Gastrocnemius medialis (tissue), 4 donors: ENCODE data around the gene KYNU. TPM values are rescaled to one million over a fixed set of nuclear protein-coding genes. Genes with fewer than 3 reads are reported as not detected.

Experiments
- ATAC-seq, 2 donors: fragments of 150-250 bp; one replicate each; pipeline ENCODE4 v1.9.1; 2016
- DNase-seq, 2 donors: peaks; one replicate each; pipeline ENCODE4 v3.0.0-alpha.2; 2019
- H3K27ac ChIP-seq, 4 donors: fragments of 200-600 bp; sonication (generic); 1 replicate in 1 of 4; 2 replicates in 3 of 4; pipeline ENCODE4 v1.5.1; 2016 to 2018; ENCODE audit warnings: mild to moderate bottlenecking in 2 of 4, moderate library complexity in 1 of 4
- H3K27me3 ChIP-seq, 3 donors: fragments of 200-600 bp; sonication (generic) in 2 of 3; 1 replicate in 1 of 3; 2 replicates in 2 of 3; pipeline versions ENCODE4 v1.5.1 to v1.6.0; 2016 to 2019; ENCODE audit warnings: mild to moderate bottlenecking in 1 of 3, moderate library complexity in 1 of 3
- H3K36me3 ChIP-seq, 2 donors: fragments of 200-600 bp; sonication (generic) in 1 of 2; one replicate each; pipeline ENCODE4 v1.5.1; 2017 to 2018
- H3K4me1 ChIP-seq, 2 donors: fragments of 200-600 bp; sonication (generic) in 1 of 2; one replicate each; pipeline ENCODE4 v1.5.1; 2016 to 2017; ENCODE audit warnings: mild to moderate bottlenecking in 2 of 2
- H3K4me3 ChIP-seq, 4 donors: fragments of 200-600 bp; sonication (generic) in 3 of 4; 1 replicate in 1 of 4; 2 replicates in 3 of 4; pipeline ENCODE4 v1.5.1; 2016 to 2019; ENCODE audit warnings: mild to moderate bottlenecking in 2 of 4
- H3K9me3 ChIP-seq, 3 donors: fragments of 200-600 bp; sonication (generic) in 2 of 3; 1 replicate in 1 of 3; 2 replicates in 2 of 3; pipeline ENCODE4 v1.5.1; 2016 to 2019
- POLR2A ChIP-seq, 2 donors: fragments of 450-650 bp; IDR thresholded peaks; one replicate each; pipeline ENCODE4 v1.6.1; 2017; ENCODE audit warnings: antibody characterized with exemption in 2 of 2, mild to moderate bottlenecking in 2 of 2, moderate library complexity in 2 of 2
- in situ Hi-C, 4 donors: fragments of 200-750 bp; cut with MboI; loops; one replicate each; pipeline versions ENCODE4 v1.15.0 to v1.8.0; 2017; ENCODE audit warnings: low sequenced_read_pairs in 4 of 4
- intact Hi-C: fragments of 100-400 bp; cut with DNase I; formaldehyde crosslinking; loops from one replicate; pipeline ENCODE4 v1.15.1; 2023; ENCODE audit warnings: low total_unique reads
- total RNA-seq, 4 donors: library from RNA; depleted of rRNA; stranded (reverse); fragments of >200 nt; gene quantifications; one replicate each; pipeline versions ENCODE4 v1.1.0 to v1.2.3, GENCODE V29; 2016
- TF ChIP-seq, protein P1 (sequence below), 5 experiments: fragments of 450-650 bp in 3 of 5; fragments of 200-600 bp in 2 of 5; sonication (generic) in 2 of 5; IDR thresholded peaks in 4 of 5; conservative IDR thresholded peaks in 1 of 5; 1 replicate in 4 of 5; 2 replicates in 1 of 5; pipeline ENCODE4 v1.5.1; 2016 to 2019; ENCODE audit warnings: antibody characterized with exemption in 5 of 5, mild to moderate bottlenecking in 3 of 5, moderate library complexity in 3 of 5

Gene KYNU
- total RNA-seq, 4 donors from 2014 or later, result 0.46 to 2.0 (median 0.61) TPM; not detected in 1

- intact Hi-C loops, result no loop called here
- no peak overlapping the region for H3K27ac ChIP-seq
- no peak for TF ChIP-seq POLR2A (IDR thresholded peaks at IDR 0.05)
- TF ChIP-seq, protein P1, sequence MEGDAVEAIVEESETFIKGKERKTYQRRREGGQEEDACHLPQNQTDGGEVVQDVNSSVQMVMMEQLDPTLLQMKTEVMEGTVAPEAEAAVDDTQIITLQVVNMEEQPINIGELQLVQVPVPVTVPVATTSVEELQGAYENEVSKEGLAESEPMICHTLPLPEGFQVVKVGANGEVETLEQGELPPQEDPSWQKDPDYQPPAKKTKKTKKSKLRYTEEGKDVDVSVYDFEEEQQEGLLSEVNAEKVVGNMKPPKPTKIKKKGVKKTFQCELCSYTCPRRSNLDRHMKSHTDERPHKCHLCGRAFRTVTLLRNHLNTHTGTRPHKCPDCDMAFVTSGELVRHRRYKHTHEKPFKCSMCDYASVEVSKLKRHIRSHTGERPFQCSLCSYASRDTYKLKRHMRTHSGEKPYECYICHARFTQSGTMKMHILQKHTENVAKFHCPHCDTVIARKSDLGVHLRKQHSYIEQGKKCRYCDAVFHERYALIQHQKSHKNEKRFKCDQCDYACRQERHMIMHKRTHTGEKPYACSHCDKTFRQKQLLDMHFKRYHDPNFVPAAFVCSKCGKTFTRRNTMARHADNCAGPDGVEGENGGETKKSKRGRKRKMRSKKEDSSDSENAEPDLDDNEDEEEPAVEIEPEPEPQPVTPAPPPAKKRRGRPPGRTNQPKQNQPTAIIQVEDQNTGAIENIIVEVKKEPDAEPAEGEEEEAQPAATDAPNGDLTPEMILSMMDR (IDR thresholded peaks at IDR 0.05 in 4 of 5, conservative IDR thresholded peaks at IDR 0.05 in 1 of 5), result no peak
These were observed 73.9 kb downstream of the KYNU start for GRCh38 chr2:142951190-142952007.

GRCh38 chr2:142952018-142952417 lies 74.6 kb downstream of the KYNU start:
- DNase-seq (no peak), ATAC-seq (no peak)
- in situ Hi-C loops, result no loop called here
- Histone ChIP-seq H3K4me3 (no peak overlapping the region), H3K36me3 (no peaks in the 10 kb centered on the region), H3K9me3 (no peaks in the 10 kb centered on the region), H3K27ac (no peak overlapping the region), H3K4me1 (no peaks in the 10 kb centered on the region), H3K27me3 (no peaks in the 10 kb centered on the region)
- intact Hi-C loops, result no loop called here
- TF ChIP-seq, protein P1 (IDR thresholded peaks at IDR 0.05 in 4 of 5, conservative IDR thresholded peaks at IDR 0.05 in 1 of 5), result no peak
- TF ChIP-seq POLR2A (IDR thresholded peaks at IDR 0.05), result no peak

More at GRCh38 chr2:142951190-142952007, 73.9 kb downstream of the KYNU start:
- Histone ChIP-seq H3K36me3 (no peaks in the 10 kb centered on the region), H3K9me3 (no peaks in the 10 kb centered on the region), H3K4me3 (no peak overlapping the region), H3K27me3 (no peaks in the 10 kb centered on the region), H3K4me1 (no peaks in the 10 kb centered on the region)
- in situ Hi-C loops, result no loop called here
- DNase-seq (no peak), ATAC-seq (no peak)

DNA sequence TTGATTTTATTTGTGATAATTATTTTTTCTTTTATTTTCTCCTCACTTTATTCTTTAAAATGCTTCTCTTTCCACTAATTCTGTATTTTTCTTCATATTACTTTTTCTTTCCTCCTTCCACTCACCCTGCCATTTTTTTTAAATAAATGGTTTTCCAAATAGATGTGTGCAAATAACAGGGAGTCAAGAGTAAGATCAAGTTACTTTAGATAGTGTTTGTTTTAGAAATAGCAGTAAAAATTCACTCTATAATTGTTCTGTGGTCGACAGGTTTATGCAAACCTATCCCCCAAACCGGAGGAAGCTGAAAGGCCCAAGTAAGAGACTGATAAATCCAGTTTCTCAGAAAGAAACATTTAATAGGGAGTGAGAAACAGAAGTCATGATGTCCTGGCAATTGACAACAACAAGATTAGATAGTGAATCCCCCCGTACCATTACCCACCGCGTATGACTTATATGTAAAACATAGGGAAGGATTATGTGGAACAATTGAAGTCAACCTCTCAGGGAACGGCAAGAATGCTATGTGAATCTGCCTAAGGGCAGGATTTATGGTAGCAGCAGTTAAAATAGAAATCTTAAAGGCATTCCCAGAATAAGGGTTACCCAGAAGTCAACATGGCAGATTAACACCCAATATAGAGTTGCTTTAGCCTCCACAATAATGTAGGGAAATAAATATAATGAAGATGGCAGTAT lies 75.5 kb downstream of the KYNU start:
- in situ Hi-C loops, result no loop called here

GRCh38 chr2:142954493-142954892 lies 77.0 kb downstream of the KYNU start:
- intact Hi-C loops, result no loop called here

More for the DNA sequence above, 75.5 kb downstream of the KYNU start:
- H3K27me3 ChIP-seq, result no peaks in the 10 kb centered on the region
- H3K4me3 ChIP-seq, result no peak overlapping the region
- ATAC-seq (no peak), DNase-seq (no peak)
- H3K27ac ChIP-seq, result no peak overlapping the region
- no peaks in the 10 kb centered on the region for H3K36me3 ChIP-seq
- intact Hi-C loops, result no loop called here
- no peaks in the 10 kb centered on the region for H3K9me3 ChIP-seq
- TF ChIP-seq, protein P1 (IDR thresholded peaks at IDR 0.05 in 4 of 5, conservative IDR thresholded peaks at IDR 0.05 in 1 of 5), result no peak
- TF ChIP-seq POLR2A (IDR thresholded peaks at IDR 0.05), result no peak
- no peaks in the 10 kb centered on the region for H3K4me1 ChIP-seq

More at GRCh38 chr2:142954493-142954892, 77.0 kb downstream of the KYNU start:
- no peak for TF ChIP-seq POLR2A (IDR thresholded peaks at IDR 0.05)
- TF ChIP-seq, protein P1 (IDR thresholded peaks at IDR 0.05 in 4 of 5, conservative IDR thresholded peaks at IDR 0.05 in 1 of 5), result no peak
- H3K4me1 ChIP-seq, result no peaks in the 10 kb centered on the region
- H3K4me3 ChIP-seq, result no peak overlapping the region
- in situ Hi-C loops, result no loop called here
- no peak overlapping the region for H3K27ac ChIP-seq
- no peaks in the 10 kb centered on the region for H3K36me3 ChIP-seq
- H3K27me3 ChIP-seq, result no peaks in the 10 kb centered on the region
- DNase-seq (no peak), ATAC-seq (no peak)
- no peaks in the 10 kb centered on the region for H3K9me3 ChIP-seq
